IPS-15b (cell line): Measurements from ENCODE around the gene LTBP3.

Experiments used
- H3K27me3 ChIP-seq: one replicate; pipeline ENCODE4 v1.6.1; 2013; ENCODE audit warnings: low read length; ENCODE audit not compliant: control insufficient read depth, insufficient read depth
- H3K36me3 ChIP-seq: one replicate; pipeline ENCODE4 v1.6.1; 2013; ENCODE audit warnings: low read length; ENCODE audit not compliant: control insufficient read depth, insufficient read depth
- H3K4me1 ChIP-seq: one replicate; pipeline ENCODE4 v1.6.1; 2013; ENCODE audit warnings: mild to moderate bottlenecking, low read length; ENCODE audit not compliant: control insufficient read depth, insufficient read depth
- H3K4me3 ChIP-seq: one replicate; pipeline ENCODE4 v1.5.1; 2013; ENCODE audit warnings: low read depth, low read length
- H3K9ac ChIP-seq: one replicate; pipeline ENCODE4 v1.6.1; 2013; ENCODE audit warnings: low read depth, mild to moderate bottlenecking, low read length
- H3K9me3 ChIP-seq: one replicate; pipeline ENCODE4 v1.6.1; 2013; ENCODE audit warnings: mild to moderate bottlenecking, low read length; ENCODE audit not compliant: control insufficient read depth, insufficient read depth

Gene LTBP3

GRCh38 chr11:65498042-65498726 is 60.0 kb downstream of the LTBP3 start:
- Histone ChIP-seq H3K4me1 (peaks cover 23% of the 10 kb centered on the region), H3K36me3 (peaks cover 27% of the 10 kb centered on the region), H3K9ac (peak overlapping the region; percentile 98), H3K27me3 (no peaks in the 10 kb centered on the region), H3K9me3 (no peaks in the 10 kb centered on the region), H3K4me3 (peak overlapping the region; percentile 91)

- Histone ChIP-seq H3K4me3 (peak overlapping the region; percentile 91), H3K4me1 (peaks cover 31% of the 10 kb centered on the region), H3K9ac (peak overlapping the region; percentile 98), H3K27me3 (no peaks in the 10 kb centered on the region), H3K9me3 (no peaks in the 10 kb centered on the region), H3K36me3 (peaks cover 22% of the 10 kb centered on the region)
Observed at GRCh38 chr11:65497141-65498041, 60.8 kb downstream of the LTBP3 start.

GRCh38 chr11:65496304-65497140 is 61.6 kb downstream of the LTBP3 start:
- Histone ChIP-seq H3K9ac (peak overlapping the region; percentile 70), H3K9me3 (no peaks in the 10 kb centered on the region), H3K4me1 (peaks cover 37% of the 10 kb centered on the region), H3K4me3 (peak overlapping the region; percentile 76), H3K27me3 (no peaks in the 10 kb centered on the region), H3K36me3 (peaks cover 13% of the 10 kb centered on the region)

GRCh38 chr11:65493367-65494176 is 64.6 kb downstream of the LTBP3 start:
- H3K9ac ChIP-seq = no peak overlapping the region
- no peaks in the 10 kb centered on the region for H3K9me3 ChIP-seq
- H3K4me1 ChIP-seq = peaks cover 54% of the 10 kb centered on the region
- no peaks in the 10 kb centered on the region for H3K27me3 ChIP-seq
- no peak overlapping the region for H3K4me3 ChIP-seq
- H3K36me3 ChIP-seq = no peaks in the 10 kb centered on the region

- no peaks in the 10 kb centered on the region for H3K9me3 ChIP-seq
- H3K9ac ChIP-seq = no peak overlapping the region
- H3K27me3 ChIP-seq = no peaks in the 10 kb centered on the region
- H3K36me3 ChIP-seq = no peaks in the 10 kb centered on the region
- H3K4me3 ChIP-seq = no peak overlapping the region
- peaks cover 61% of the 10 kb centered on the region for H3K4me1 ChIP-seq
Observed at GRCh38 chr11:65492637-65493366, 65.4 kb downstream of the LTBP3 start.

- H3K4me3 ChIP-seq = no peak overlapping the region
- no peak overlapping the region for H3K9ac ChIP-seq
- no peaks in the 10 kb centered on the region for H3K36me3 ChIP-seq
- H3K9me3 ChIP-seq = no peaks in the 10 kb centered on the region
- no peaks in the 10 kb centered on the region for H3K27me3 ChIP-seq
- H3K4me1 ChIP-seq = peaks cover 62% of the 10 kb centered on the region
Observed at GRCh38 chr11:65492387-65492636, 65.8 kb downstream of the LTBP3 start.

- Histone ChIP-seq H3K27me3 (no peaks in the 10 kb centered on the region), H3K4me1 (peaks cover 65% of the 10 kb centered on the region), H3K4me3 (no peak overlapping the region), H3K9ac (no peak overlapping the region), H3K9me3 (no peaks in the 10 kb centered on the region), H3K36me3 (no peaks in the 10 kb centered on the region)
Observed at GRCh38 chr11:65491614-65492386, 66.4 kb downstream of the LTBP3 start.

- Histone ChIP-seq H3K9ac (no peak overlapping the region), H3K4me3 (no peak overlapping the region), H3K9me3 (no peaks in the 10 kb centered on the region), H3K4me1 (peaks cover 63% of the 10 kb centered on the region), H3K36me3 (no peaks in the 10 kb centered on the region), H3K27me3 (no peaks in the 10 kb centered on the region)
Observed at GRCh38 chr11:65491163-65491465, 67.0 kb downstream of the LTBP3 start.

GRCh38 chr11:65489706-65490320 is 68.3 kb downstream of the LTBP3 start:
- no peaks in the 10 kb centered on the region for H3K27me3 ChIP-seq
- H3K4me3 ChIP-seq = no peak overlapping the region
- H3K9ac ChIP-seq = no peak overlapping the region
- H3K9me3 ChIP-seq = no peaks in the 10 kb centered on the region
- peaks cover 66% of the 10 kb centered on the region for H3K4me1 ChIP-seq
- no peaks in the 10 kb centered on the region for H3K36me3 ChIP-seq

GRCh38 chr11:65489035-65489705 is 69.0 kb downstream of the LTBP3 start:
- H3K27me3 ChIP-seq = no peaks in the 10 kb centered on the region
- H3K9ac ChIP-seq = no peak overlapping the region
- H3K4me3 ChIP-seq = peak overlapping the region; percentile 76
- no peaks in the 10 kb centered on the region for H3K36me3 ChIP-seq
- H3K4me1 ChIP-seq = peaks cover 60% of the 10 kb centered on the region
- no peaks in the 10 kb centered on the region for H3K9me3 ChIP-seq
